NOMO-1 treated with DMSO at 0.1 percent for 48 hours (cell line): Measurements from ENCODE around the gene ZNF280B.
A peak's percentile ranks its signal among the peaks of the same experiment; 100 is the strongest.
"Not testable (repeated sequence)": the region's sequence is repeated elsewhere in the genome, so short reads cannot be mapped to it uniquely, and the experiment has no call there.

Experiments
- DNase-seq: peaks from one replicate; lab custom pipeline; 2025; ENCODE audit not compliant: unreplicated experiment; lab: John Stamatoyannopoulos, UW

The ZNF280B gene

DNA sequence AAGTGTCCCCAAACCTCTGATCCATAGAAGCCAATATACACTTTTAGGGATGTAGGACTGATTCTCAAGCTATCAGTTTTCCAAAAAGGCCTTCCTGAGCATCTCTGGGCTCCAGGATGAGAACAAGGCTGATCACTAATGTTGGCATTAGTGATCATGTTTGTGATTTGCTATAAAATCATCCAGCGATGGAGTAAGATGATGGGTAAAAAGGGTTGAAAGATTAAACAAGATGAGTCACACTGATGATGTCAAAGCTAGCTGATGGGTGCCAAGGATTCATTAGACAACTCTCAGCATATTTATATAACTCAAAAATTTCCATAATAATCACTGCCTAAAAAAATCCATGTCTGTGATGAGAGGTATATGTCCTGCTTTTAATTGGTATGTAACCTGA lies 42.8 kb downstream of the ZNF280B start:
- no peak for DNase-seq

DNA sequence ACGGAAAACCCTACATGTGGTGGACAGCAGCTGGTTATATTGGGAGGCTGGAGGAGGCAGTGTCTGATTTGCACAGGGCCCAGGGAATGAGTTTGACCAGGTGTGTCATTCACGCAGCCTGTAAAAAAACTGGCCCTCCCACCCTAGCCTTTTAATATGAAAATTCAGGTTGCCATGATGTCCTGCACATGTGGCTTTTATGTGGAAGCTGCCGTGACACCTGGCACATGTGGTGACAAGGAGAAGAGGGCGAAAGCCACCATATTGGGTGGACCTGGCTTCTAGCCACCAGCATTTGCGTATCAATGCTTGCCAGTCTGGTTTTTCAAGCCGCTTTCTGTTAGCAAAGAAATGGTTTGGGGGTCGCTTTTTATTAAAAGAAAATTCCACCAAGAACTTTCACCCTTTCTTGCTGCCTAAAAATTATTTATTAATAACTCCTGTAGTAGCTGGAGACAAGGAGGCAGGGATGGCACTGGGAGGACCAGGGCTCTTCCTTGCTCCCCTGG lies 43.4 kb downstream of the ZNF280B start:
- DNase-seq = no peak

DNA sequence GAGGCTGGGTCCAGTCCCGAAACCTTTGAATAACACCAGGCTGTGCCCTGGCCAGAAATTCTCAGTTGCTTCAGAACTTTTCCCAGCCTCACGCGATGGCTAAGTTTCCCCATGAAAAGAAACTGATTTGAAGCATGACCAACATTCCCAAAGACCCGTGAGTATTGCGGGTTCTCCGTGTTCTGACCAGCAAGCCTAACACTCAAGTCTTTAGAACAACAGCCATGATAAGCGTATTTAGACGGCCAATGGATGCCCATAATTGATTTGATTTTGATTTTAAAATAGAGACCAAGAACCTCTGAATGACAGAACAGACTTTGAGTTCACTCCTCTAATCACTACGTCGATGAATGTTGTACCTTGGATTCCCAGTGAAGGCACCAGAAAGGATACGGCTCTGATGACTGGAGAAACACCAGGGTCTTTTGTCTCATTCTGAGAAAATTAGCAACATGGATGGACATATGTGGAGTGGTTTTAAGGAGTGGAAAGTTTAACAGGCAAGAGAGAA lies 43.9 kb downstream of the ZNF280B start:
- DNase-seq = no peak

DNA sequence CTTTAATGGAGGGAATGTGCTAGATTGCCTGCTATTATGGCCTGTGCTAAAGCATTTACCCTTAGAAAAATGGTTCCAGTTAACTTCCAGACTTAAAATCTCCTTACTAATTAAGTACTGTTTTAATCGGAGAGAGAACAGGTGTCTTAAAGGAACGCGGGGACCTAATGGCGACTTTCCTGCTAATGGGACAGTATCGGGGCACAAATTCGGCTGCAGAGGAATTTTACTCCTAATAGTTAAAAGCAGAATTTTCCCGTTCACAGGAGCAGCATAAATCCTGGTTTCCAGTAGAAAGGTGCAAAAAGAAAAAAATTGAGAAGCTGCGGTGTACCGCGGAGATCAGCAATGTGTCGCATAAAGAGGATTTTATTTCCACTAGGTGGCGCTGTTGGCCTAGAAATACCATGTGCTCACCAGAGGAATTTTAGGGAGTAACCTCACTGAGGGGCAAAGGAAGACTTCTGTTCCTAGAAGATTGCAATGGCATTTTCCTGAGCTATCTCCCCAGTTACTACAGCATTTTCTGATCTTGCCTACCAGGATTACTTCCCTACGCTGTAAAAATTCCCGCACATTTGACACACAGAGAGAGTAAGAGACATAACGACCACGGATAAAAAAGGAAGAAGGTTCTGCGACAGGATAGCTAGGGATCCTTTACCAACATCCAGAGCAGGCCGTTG lies 44.5 kb downstream of the ZNF280B start:
- peak; percentile 47 for DNase-seq

DNA sequence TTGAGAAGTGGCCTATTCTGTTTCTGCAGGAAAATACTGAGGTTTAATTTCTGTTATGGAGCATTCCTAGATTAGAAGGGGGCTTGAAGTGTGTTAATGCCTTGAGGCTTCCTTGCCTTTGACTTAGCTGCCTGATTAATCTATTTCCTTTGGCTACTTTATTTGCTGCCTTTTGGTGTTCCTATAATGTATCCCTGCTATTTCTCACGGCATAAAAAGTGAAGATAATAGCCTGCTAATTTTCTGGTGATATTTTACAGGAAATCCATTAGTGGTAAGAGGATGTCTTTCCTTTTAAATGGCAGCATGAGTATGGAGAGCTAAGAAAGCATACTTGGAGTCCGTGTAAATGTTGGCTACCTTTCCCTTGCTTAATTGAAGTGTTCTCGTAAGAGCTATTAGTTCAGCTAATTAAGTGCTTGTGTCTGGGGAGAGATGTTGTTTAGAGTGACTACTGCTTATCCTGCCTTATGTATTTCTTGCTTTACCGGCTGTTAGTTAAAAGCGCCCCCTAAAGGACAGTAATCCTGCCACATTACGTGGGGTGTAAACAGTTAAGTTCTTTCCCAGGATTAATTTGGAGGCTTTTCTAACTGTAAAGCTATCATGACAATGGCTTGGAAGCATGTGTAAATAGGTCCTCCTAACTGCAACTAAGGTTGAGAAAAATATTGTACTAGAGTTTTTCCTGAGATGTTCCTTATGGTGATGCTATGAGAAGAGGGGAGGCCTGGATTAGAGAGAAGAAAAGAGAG lies 45.6 kb downstream of the ZNF280B start:
- no peak for DNase-seq

DNA sequence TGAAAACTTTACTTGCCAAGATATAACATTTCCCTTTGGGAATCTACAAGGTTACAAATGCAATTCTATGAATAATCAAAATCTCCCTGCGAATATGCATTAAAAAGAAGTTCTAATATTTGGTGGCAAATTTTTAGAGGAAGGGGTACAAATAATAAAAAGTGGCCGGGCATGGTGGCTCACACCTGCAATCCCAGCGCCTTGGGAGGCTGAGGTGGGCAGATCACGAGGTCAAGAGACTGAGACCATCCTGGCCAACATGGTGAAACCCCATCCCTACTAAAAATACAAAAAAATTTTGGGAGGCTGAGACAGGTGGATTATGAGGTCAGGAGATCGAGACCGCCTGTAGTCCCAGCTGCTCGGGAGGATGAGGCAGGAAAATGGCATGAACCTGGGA lies 47.0 kb downstream of the ZNF280B start:
- DNase-seq = no peak

DNA sequence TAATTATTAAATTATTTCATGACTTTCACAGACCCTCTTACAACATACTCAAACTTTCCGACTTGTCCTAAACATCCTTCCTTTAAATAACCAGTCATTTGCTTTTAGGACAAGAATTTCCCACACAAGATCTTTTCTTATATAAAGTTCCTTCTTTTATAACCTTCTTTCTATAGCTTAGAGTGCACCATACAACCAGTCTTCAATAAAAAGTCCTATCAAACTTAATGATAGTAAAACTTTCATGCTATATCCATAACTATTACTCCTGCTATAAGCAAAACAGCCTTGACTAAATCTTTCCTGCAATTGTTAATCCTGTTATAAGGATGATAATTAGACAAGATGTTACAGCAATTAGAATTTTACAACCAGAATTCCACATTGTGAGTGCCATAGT lies 47.4 kb downstream of the ZNF280B start:
- no peak for DNase-seq

DNA sequence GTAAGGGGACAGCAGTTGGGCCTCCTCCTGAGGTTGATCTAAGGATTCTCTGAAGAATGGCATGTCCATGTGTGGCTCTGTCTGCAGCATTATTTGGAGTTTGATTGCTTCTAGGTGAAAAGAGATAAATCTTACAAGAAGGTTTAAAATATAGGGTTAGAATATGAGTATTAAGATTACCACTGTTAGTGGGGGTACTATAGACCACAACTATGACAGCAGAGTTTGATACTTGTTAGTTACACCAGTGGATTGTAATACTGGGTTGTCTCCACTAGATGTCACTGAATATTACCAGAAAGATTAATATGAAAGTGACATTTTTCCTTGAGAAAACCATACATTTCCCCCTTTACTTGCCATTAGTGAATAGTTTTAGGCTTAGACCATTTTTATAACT lies 47.9 kb downstream of the ZNF280B start:
- no peak for DNase-seq

DNA sequence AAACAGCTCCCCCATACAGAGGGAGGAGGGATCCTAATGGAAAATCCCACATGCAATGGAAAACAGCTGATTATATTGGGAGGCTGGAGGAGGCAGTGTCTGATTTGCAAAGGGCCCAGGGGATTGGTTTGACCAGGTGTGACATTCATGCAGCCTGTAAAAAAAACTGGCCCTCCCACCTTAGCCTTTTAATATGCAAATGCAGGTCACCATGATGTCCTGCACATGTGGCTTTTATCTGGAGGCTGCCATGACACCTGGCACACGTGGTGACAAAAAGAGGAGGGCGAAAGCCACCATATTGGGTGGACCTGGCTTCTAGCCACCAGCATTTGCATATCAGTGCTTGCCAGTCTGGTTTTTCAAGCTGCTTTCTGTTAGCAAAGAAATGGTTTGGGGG lies 48.5 kb downstream of the ZNF280B start:
- DNase-seq = no peak

DNA sequence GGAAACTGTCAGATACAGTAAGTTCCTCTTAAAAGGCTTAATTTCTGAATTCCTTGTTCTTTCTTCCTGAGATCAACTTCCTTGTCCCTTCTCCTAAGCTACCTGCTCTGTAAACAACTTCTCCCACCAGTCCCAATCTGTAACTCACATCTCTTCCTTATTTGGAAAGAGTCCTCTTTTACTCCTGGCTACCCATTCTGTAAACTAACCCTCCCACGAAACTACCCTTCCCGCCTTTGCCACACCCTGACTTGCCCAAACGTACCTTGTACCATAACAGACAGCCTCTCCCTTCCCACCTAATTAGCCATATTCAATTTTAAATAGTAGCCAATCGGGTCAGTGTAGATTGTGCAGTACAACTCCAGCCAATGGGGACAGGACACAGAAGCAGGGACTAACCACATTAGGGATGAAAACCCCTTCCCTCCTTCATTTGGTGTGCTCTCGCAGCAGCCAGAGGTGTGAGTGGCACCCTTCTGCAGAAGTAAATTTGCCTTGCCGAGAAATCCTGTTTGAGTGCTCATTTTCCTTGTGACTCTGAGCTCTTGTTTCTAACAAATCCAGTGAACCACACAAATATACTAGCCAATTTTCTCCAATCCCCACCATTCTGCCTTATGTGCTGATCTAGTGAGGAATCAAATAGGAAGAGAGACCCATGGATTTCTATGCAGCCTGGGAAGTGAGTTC lies 49.5 kb downstream of the ZNF280B start:
- DNase-seq = no peak

DNA sequence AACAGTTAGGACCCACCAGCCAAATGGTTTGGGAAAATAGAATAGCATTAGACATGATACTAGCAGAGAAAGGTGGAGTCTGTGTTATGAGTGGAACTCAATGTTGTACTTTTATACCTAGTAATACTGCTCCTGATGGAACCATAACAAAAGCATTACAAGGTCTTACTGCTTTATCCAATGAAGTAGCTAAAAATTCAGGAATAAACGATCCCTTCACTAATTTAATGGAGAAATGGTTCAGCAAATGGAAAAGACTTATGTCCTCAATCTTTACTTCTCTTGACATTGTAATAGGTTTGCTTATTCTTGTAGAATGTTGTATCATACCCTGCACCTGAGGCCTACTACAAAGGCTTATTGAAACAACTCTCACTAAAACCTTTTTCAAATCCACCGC lies 50.2 kb downstream of the ZNF280B start:
- DNase-seq = no peak

DNA sequence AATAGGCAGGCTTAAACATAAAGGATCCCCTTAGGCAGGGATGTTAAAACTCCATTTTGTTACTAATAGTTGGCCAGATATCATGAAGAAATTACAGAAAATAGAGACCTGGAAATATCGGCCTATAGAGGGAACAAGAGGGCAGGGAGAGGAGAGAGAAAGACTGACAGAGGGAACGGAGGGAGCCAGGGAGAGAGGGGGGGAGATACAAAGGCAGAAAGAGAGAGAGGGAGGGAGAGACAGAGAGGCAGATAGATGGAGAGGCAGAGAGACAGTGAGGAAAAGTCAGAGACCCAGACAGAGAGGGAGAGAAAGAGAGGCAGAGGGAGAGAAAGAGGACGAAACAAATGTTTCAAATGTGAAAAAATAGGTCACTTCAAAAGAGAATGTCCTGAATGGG lies 53.5 kb downstream of the ZNF280B start:
- DNase-seq = no peak

DNA sequence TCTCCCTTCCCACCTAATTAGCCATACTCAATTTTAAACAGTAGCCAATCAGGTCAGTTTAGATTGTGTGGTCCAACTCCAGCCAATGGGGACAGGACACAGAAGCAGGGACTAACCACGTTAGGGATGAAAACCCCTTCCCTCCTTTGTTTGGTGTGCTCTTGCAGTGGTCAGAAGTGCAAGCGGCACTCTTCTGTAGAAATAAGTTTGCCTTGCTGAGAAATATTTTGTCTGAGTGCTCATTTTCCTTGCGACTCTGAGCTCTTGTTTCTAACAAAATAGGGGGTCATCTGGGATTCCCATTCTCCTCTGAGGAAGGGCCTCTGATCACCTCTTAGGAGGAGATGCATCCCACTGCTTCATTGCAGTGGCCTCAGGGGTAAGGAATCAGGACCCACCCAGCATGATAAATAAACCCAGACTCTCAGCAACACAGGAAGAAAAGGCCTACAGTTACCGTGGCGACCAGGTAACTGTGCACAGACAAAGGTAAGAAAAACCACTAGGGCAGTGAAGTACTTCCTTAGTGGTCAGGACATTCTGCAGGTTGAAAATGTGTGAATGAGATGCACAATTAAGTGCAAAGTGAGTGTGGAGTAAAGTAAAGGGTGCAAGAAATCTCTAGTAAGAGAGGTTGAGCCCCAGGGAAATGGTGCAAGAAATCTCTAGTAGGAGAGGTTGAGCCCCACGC lies 55.4 kb downstream of the ZNF280B start:
- DNase-seq = no peak

DNA sequence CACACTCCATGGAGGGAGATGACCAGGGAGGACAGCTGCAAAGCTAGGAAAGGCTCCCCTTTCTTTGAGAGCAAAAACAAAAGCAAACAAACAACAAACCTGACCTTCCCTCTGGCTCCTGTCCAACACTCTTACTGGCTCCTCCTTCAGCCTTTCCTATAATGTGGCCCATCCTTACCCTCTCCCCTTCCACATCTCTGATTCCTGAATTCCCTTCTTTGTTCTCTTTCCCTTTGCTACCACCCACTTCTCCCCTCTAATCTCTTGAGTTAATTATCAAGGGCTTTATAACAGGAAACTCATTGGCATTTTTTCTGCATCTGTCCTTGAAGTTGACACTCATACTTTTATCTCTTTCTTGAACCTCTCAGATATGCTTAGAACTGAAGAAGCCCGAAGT lies 56.3 kb downstream of the ZNF280B start:
- no peak for DNase-seq

DNA sequence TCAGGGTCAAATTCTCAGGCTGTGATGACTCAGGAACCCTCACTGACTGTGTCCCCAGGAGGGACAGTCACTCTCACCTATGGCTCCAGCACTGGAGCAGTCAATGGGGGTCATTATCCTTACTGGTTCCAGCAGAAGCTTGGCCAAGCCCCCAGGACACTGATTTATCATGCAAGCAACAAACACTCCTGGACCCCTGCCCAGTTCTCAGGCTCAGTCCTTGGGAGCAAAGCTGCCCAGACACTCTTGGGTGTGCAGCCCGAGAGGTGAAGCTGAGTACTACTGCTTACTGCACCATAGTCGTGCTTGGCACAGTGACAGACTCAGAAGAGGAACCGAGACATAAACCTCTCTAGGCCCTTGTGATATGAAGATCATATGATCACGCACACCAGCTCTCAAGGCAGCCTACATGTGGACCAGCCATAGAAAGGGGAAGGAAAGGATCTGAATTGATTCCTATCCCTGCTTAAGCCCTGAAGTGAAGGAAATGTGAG lies 58.2 kb downstream of the ZNF280B start:
- peak; percentile 83 for DNase-seq

DNA sequence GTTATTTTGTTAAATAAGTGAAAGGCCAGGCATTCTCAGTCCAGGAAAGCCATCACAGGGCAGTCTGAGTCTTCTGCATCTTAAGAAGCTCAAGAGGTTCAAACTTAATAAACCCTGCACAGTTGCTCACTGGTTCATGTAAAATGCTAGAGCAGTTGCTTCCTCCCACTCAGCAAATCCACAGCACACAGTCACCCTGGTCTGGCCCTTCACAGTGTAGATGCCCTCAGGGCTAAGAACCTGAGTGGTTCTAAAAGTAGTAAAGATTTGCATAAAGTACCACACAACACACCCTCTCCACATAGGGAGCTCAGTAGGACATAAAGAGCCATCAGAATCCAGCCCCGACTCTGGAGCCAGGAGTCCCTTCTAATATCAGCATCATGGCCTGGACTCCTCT lies 58.7 kb downstream of the ZNF280B start:
- DNase-seq = no peak

DNA sequence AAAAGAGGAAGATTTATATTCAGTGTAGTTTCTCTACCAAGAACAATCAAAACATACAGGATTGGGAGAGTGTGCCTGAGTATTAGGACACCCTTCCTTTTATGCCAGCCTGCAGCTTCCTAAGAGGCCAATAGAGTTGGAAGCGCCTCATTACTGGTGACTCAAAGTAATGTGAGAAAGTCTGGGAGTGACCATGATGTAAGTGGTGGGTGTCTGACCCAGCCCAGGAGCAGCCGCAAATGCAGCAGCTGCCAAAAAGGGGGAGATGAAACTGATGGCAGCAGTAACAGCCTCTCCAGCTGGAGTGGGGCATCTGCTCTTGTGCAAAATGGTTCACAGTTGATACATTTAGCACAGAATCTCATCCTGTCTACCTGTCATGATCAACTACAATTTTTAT lies 62.0 kb downstream of the ZNF280B start:
- DNase-seq = no peak

DNA sequence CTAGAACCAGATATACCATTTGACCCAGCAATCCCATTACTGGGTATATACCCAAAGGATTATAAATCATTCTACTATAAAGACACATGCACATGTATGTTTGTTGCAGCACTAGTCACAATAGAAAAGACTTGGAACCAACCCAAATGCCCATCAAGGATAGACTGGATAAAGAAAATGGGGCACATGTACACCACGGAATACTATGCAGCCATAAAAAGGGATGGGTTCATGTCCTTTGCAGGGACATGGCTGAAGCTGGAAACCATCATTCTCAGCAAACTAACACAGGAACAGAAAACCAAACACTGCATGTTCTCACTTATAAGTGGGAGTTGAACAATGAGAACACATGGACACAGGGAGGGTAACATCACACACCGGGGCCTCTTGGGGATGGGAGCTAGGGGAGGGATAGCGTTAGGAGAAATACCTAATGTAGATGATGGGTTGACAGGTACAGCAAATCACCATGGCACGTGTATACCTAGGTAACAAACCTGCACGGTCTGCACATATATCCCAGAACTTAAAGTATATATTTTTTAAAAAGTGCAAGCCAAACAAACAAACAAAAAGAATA lies 64.4 kb downstream of the ZNF280B start:
- not testable (repeated sequence) for DNase-seq

DNA sequence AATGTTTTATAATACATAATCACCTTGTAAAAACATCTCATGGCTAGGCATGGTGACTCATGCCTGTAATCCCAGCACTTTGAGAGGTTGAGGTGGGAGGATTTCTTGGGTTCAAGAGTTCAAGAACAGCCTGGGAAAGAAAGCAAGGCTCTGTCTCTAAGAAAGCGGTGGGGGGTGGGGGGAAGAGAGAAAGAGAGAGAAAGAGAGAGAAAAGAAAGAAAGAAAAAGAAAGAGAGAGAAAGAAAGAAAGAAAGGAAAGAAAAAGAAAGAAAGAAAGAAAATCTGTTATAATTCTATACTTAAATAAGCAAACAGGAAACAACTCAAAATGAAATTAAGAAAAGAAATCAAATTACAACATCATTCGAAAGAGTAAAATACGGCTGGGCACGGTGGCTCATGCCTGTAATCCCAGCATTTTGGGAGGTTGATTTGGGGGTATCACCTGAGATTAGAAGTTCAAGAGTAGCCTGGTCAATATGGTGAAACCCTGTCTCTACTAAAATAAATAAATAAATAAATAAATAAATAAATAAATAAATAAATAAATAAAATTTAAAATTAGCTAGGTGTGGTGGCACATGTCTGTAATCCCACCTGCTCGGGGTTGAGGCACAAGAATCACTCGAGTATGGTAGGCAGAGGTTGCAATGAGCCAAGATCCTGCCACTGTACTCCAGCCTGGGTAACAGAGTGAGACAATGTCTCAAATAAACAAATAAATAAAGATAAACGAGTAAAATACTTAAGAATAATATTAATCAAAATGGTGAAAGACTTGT lies 65.4 kb downstream of the ZNF280B start:
- no peak for DNase-seq

DNA sequence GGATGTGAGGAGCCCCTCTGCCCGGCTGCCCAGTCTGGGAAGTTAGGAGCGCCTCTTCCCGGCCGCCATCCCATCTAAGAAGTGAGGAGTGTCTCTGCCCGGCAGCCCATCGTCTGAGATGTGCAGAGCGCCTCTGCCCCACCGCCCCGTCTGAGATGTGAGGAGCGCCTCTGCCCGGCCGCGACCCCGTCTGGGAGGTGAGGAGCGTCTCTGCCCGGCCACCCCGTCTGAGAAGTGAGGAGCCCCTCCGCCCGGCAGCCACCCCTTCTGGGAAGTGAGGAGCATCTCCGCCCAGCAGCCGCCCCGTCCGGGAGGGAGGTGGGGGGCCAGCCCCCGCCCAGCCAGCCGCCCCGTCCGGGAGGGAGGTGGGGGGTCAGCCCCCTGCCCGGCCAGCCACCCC lies 66.9 kb downstream of the ZNF280B start:
- DNase-seq = not testable (repeated sequence)
